HG03432 (cell line): ENCODE data around the gene COPS6.

Experiments
- ATAC-seq: cut with Tn5 transposase; IDR thresholded peaks from one replicate; pipeline ENCODE4 v1.9.1; 2021; ENCODE audit warnings: mild to moderate bottlenecking, moderate library complexity; ENCODE audit not compliant: unreplicated experiment

COPS6 gene

GRCh38 chr7:100079024-100079560 lies 9.7 kb upstream of the COPS6 start:
- ATAC-seq, result no peak

DNA sequence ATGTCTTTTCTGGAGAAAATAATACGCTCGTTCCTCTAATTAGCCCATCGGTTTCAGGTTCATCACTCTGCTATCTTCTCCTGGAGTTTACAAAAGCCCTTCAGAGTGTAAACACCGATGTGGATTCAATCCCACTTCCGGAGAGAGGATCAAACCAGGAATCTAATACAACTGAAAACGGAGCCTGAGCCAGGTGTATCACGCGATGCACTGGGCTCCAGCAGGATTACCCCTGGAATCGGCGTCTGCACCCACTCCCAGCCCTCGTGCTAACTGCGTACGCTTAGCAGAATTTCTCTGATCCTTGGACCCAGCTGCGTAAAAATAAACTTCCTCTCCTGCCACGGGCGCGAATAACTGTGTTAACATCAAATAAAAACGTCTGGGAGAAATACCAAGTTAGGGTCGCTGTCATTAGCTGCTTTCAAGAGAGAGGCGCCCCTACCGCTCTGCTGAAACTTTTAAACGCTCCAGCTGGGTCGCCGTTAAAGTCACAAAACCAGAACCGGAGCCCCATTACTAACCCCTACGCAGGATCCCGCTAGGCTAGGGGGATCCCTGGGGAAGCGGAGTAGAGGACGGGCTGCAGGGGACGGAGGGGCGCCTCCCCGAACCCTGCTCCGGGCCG lies 7.7 kb upstream of the COPS6 start:
- ATAC-seq, result no peak

DNA sequence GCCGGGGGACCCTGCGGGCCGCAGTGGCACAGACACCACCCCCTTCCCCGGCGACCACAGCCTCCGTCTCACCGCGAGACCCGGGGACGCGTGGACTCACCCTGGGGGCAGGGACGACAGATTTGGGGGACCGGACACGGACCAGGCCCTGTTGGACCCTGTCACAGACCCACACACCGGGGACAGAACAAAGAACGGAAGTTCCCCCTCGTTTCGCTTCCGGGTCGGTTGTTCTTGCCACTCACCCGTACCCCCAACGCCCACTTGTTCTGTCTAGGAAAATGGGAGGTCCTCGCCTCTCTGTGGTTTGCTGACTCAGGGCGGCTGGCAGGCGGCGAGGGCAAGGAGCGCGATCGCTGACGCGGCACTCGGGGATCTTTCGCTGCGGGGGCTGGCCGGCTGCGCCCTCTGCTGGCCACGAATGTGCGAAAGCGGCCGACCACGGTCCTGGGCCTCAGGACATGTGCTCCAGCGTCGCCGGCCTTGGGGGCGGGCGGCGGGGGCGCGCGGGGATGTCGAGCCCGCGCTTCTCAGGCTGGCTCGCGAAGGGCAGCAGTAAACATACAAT lies 7.2 kb upstream of the COPS6 start, which contains the start of gene ZNF3:
TSS of gene ZNF3 (minus strand) at position 189 of the 568 bp plus-strand sequence. CDS start 4,366 bp downstream, outside the sequence.
- peak; percentile 83 for ATAC-seq

DNA sequence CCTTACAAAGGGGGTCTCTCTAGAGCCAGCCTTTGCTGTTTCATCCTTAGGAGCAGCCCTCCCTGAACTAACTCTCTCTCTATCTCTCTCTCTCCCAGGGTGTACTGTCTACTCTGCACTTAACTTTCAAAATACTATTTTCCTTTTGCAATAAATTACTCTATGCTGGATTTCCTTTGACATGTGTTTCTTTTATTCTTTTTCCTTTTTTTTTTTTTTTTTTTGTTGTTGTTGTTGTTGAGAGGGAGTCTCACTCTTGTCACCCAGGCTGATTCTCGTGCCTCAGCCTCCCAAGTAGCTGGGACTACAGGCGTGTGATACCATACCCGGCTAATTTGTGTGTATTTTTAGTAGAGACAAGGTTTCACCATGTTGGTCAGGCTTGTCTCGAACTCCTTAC lies 5.8 kb upstream of the COPS6 start:
- ATAC-seq, result no peak

DNA sequence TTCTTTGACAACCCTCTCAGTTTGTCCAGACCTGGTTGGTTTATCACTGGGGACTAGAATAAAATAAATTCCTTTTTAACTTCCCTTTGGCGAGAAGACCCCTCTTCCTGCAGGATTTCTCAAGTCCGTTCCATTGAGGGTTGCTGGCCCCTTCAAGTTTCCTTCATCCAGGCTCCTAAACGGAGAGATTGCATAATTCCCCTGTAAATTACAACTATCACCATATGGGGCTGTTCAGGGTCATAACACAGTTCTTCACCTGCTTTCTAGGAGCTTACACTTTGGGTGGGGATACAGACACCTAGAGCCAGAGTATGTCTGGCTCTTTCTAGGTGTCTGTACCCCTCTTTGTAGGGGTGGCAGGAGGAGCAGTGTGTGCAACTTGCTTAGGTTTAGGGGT lies 3.3 kb upstream of the COPS6 start:
- no peak for ATAC-seq

DNA sequence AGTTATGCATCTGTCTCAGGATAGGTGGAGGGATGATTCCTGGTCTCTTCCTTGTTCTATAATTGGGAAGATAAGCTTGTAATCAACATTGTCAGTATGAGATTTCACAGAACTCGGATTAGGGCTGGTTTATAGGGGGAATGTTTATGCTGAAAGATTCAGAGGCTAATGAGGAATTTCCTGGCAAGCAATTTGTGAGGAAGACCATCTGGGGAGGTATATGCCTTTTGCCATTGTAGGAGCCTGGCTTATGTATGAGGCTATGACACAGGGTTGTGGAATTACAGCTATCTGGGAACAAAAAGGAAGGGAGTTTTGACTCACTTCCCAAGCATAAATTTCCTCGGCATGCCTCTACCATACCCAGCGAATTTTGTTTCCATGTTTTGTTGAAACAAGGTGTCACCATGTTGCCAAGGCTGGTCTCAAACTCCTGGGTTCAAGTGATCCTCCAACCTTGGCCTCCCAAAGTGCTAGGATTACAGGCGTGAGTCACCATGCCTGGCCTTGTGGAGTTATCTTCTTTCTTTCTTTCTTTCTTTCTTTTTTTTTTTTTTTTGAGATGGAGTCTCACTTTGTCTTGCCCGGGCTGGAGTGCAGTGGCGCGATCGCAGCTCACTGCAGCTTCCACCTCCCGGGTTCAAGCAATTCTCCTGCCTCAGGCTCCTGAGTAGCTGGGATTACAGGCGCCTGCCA lies 1.6 kb upstream of the COPS6 start:
- ATAC-seq, result no peak

DNA sequence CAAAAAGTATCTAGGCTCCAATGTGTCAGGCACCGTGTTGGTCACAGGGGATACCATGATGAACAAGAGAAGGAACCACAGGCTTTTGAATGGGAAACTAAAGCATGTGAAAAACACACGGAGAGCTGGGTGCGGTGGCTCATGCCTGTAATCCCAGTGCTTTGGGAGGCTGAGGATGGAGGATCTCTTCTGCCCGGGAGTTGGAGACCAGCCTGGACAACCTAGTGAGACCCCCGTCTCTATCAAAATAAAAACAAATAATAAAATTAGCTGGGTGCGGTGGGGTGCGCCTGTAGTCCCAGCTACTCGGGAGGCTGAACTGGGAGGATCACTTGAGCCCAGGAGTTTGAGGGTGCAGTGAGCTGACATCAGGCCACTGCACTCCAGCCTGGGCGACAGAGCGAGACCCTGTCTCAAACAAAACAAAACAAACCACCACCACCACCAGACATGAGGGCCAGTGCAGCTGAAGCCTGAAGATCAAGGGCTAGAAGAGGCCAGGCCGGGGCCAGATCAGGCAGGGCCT lies 611 bp upstream of the COPS6 start:
- ATAC-seq, result peak; percentile 22

DNA sequence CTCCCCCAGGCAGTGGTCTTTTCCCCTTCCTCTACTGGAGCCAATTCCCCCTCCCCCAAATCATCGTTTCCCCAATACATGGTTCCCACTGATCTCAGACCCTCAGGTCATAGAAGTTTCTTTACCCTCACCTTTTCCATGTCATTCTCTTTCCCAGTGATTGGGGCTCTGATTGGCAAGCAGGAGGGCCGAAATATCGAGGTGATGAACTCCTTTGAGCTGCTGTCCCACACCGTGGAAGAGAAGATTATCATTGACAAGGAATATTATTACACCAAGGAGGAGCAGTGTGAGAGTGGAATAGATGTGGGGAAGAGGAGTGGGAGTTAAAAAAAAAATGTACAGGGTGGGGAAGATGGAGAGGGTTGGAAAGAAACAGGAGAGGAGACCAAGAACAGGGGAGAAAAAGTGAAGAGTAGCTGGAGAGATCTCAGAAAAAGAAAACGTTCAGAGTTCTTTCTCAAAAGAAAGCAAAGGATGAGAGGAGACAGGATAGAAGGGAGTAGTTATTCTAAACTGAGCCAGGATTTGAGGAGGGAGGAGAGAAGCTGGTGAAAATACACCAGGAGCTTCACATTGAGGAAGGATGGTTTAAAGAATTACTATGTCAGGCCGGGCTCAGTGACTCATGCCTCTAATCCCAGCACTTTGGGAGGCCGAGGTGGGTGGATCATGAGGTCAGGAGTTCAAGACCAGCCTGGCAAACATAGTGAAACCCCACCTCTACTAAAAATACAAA lies 858 bp downstream of the COPS6 start:
- no peak for ATAC-seq

GRCh38 chr7:100090527-100091410 lies 2.0 kb downstream of the COPS6 start:
- ATAC-seq, result no peak

GRCh38 chr7:100091411-100092181 lies 2.8 kb downstream of the COPS6 start:
- no peak for ATAC-seq

- ATAC-seq, result no peak
These were observed 4.3 kb downstream of the COPS6 start for GRCh38 chr7:100093054-100093453.

GRCh38 chr7:100093498-100093897 lies 4.7 kb downstream of the COPS6 start:
- no peak for ATAC-seq

DNA sequence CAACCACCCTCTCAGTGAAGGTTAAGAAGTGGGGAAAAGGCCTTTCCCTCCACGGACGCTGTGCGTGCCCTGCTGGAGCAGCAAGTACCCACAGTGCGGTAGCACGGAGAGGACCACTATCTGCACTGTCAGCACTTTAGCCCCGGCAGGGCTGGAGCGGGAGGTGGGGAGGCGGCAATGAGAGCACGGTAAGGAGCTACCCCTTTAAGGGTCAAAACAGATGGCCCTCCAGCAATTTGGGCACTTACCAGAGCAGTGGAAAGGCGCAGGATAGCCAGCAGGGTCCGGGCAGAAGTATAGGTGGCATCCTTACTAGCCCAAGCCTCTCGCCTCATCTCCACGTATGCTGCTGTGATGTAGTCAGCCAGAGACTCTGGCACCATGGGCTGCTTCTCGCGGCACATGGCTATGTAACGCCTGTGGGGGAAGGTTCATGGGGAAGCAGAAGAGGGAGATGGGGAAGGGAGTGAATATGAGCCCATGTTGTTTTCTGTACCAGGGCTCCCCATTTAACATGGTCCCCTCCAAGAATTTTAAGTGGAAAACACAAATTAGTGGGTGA lies 5.2 kb downstream of the COPS6 start:
- no peak for ATAC-seq

- ATAC-seq, result no peak
These were observed 6.5 kb downstream of the COPS6 start for GRCh38 chr7:100095289-100095688.

- ATAC-seq, result no peak
These were observed 6.9 kb downstream of the COPS6 start for GRCh38 chr7:100095704-100096103.

- ATAC-seq, result no peak
These were observed 10.1 kb downstream of the COPS6 start for GRCh38 chr7:100098913-100099312.

GRCh38 chr7:100099452-100099851 lies 10.7 kb downstream of the COPS6 start:
- no peak for ATAC-seq

DNA sequence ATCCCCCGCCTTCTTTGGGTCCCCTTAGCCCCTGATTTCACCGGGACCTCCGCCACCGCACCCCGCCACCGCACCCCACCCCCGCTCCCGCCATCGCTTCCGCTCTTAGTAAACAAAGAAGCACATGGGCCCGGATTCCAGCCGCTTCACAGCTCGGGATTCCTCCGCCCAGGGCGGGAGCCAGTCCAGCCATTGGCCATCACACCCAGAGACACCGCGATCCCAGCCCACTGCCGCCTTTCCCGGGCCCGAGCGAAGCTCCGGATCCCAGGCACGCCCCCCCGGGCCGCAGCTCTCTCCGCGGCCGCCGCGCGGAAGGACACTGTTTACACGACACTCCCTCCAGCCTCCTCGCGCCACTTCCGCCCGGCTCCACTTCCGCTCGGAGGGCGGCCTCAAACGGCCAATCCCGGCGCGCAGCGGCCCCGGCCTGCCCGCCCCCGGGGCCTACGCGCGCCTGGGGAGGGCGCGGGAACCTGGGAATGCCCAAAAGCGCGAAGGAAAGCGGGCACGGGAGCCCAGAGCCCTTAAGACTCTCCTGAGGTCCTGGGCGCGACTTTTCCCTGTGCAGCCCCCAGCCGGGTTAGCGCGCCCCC lies 11.7 kb downstream of the COPS6 start:
- ATAC-seq, result peak; percentile 74
